Measurements from ENCODE around the gene SLC26A8.

- TF ChIP-seq CTCF (conservative IDR thresholded peaks at IDR 0.05 in 1 of 2, IDR thresholded peaks at IDR 0.05 in 1 of 2; ENCODE audit: extremely low read depth in 1 of 2, insufficient read depth in 1 of 2, low read depth in 1 of 2, low read length in 2 of 2) = no peak
- no peak for TF ChIP-seq EZH2 (IDR thresholded peaks at IDR 0.05; ENCODE audit: borderline replicate concordance, low read length)
Observed at GRCh38 chr6:35955521-35955920, 68.9 kb downstream of the SLC26A8 start.
